GM12878 (cell line): ENCODE measurements around the gene FAM174A. TPM values are rescaled to one million over a fixed set of nuclear protein-coding genes. Genes with fewer than 3 reads are reported as not detected.

Source experiments
- ATAC-seq: fragments of 200-7000 bp; cut with Tn5 transposase; 3 replicates; pipeline ENCODE4 v1.9.1; 2020; ENCODE audit warnings: mild to moderate bottlenecking, moderate library complexity
- BruUV-seq: library from RNA; stranded (reverse); fragments of 400-500 nt; replicated peaks from 2 replicates; lab custom pipeline; 2021; lab: Mats Ljungman, UMichigan
- CTCF ChIA-PET: fragments of 300-600 bp; sonication (Branson Sonifier 250); formaldehyde crosslinking; extraction: SDS; loops from one replicate; lab custom pipeline; 2021; ENCODE audit warnings: inconsistent platforms; lab: Yijun Ruan, JAX
- POLR2A ChIA-PET: fragments of 350-600 bp; formaldehyde crosslinking; extraction: SDS; loops from one replicate; lab custom pipeline; 2021; ENCODE audit warnings: inconsistent platforms; lab: Charles Lee
- RAD21 ChIA-PET: fragments of 300-600 bp; sonication (Branson Sonifier 250); formaldehyde crosslinking; loops from one replicate; lab custom pipeline; 2023; ENCODE audit warnings: antibody characterized with exemption; ENCODE audit not compliant: unreplicated experiment; lab: Charles Lee
- SMC1A ChIA-PET: fragments of 300-600 bp; sonication (Branson Sonifier 250); formaldehyde crosslinking; loops from one replicate; lab custom pipeline; 2023; ENCODE audit not compliant: unreplicated experiment, uncharacterized antibody; lab: Charles Lee
- DNase-seq: peaks from one replicate; pipeline ENCODE4 v3.0.0-alpha.2; 2011; ENCODE audit warnings: low read depth, low spot score
- FAIRE-seq: peaks from 3 replicates; lab custom pipeline; 2011; peaks lifted over from hg19 to GRCh38; lab: Jason Lieb, UNC
- H2AFZ ChIP-seq: 2 replicates; pipeline ENCODE4 v1.6.0; 2011; ENCODE audit warnings: low read depth, low read length, control low read depth; ENCODE audit not compliant: control insufficient read depth
- H3K27ac ChIP-seq: 2 replicates; pipeline ENCODE4 v1.5.1; 2011; ENCODE audit warnings: control low read depth; ENCODE audit not compliant: control insufficient read depth, insufficient read depth
- H3K27me3 ChIP-seq, 2 experiments: replicated peaks in 1 of 2; 2 replicates each; pipeline versions ENCODE4 v1.6.0 to v1.6.1; 2011; ENCODE audit warnings: low read length in 1 of 2; ENCODE audit not compliant: control insufficient read depth in 2 of 2, insufficient read depth in 2 of 2
- H3K36me3 ChIP-seq, 2 experiments: 2 replicates each; pipeline ENCODE4 v1.5.1; 2011; ENCODE audit warnings: low read length in 1 of 2; ENCODE audit not compliant: control insufficient read depth in 2 of 2, insufficient read depth in 2 of 2
- H3K4me1 ChIP-seq: 2 replicates; pipeline ENCODE4 v1.6.1; 2011; ENCODE audit warnings: mild to moderate bottlenecking, low read length, moderate library complexity, mixed read lengths; ENCODE audit not compliant: control insufficient read depth, insufficient read depth
- H3K4me2 ChIP-seq: 2 replicates; pipeline ENCODE4 v1.6.0; 2011; ENCODE audit warnings: control low read depth; ENCODE audit not compliant: control insufficient read depth, insufficient read depth
- H3K4me3 ChIP-seq: fragments of 200-600 bp; sonication (generic); 2 replicates; pipeline ENCODE4 v1.5.1; 2016
- H3K79me2 ChIP-seq: 2 replicates; pipeline ENCODE4 v1.6.0; 2011; ENCODE audit warnings: low read length; ENCODE audit not compliant: control insufficient read depth, insufficient read depth
- H3K9ac ChIP-seq: 2 replicates; pipeline ENCODE4 v1.8.0; 2011; ENCODE audit warnings: low read length, control low read depth, mixed read lengths; ENCODE audit not compliant: control insufficient read depth, insufficient read depth
- H3K9me3 ChIP-seq: replicated peaks from 3 replicates; pipeline ENCODE4 v1.5.1; 2011; ENCODE audit warnings: mild to moderate bottlenecking, low read length; ENCODE audit not compliant: control insufficient read depth, insufficient read depth
- H4K20me1 ChIP-seq: 2 replicates; pipeline ENCODE4 v1.6.0; 2011; ENCODE audit not compliant: control insufficient read depth, insufficient read depth
- CHD1 ChIP-seq: IDR thresholded peaks from 2 replicates; pipeline ENCODE4 v1.6.1; 2012; ENCODE audit warnings: low read depth, low read length, improper control_type of control experiment
- CREM ChIP-seq: IDR thresholded peaks from 2 replicates; pipeline ENCODE4 v1.6.1; 2014; ENCODE audit warnings: antibody characterized with exemption, low read depth
- CUX1 ChIP-seq: IDR thresholded peaks from 2 replicates; pipeline ENCODE4 v1.6.1; 2012; ENCODE audit warnings: improper control_type of control experiment, low read depth, low read length; ENCODE audit not compliant: insufficient replicate concordance
- MTA2 ChIP-seq: fragments of 450-650 bp; IDR thresholded peaks from 2 replicates; pipeline ENCODE4 v1.6.1; 2016; ENCODE audit warnings: low read depth, mild to moderate bottlenecking, moderate library complexity
- MTA3 ChIP-seq: IDR thresholded peaks from 2 replicates; pipeline ENCODE4 v1.6.1; 2012; ENCODE audit warnings: low read length, inconsistent platforms, borderline replicate concordance
- SMC3 ChIP-seq: IDR thresholded peaks from 2 replicates; pipeline ENCODE4 v1.6.1; 2011; ENCODE audit warnings: low read length, improper control_type of control experiment, borderline replicate concordance
- SRF ChIP-seq, 2 experiments: IDR thresholded peaks; 2 replicates each; pipeline ENCODE4 v1.6.1; 2011; ENCODE audit warnings: low read depth in 2 of 2, low read length in 2 of 2, mild to moderate bottlenecking in 1 of 2, moderate library complexity in 1 of 2
- WGBS: methylation state at CpG from one replicate; pipeline ENCODE4 v1.1.6; 2016; ENCODE audit warnings: low lambda C conversion rate; ENCODE audit not compliant: insufficient replicate concordance, insufficient coverage; ENCODE audit errors: missing lambda C conversion rate; 5-methylcytosine and 5-hydroxymethylcytosine counted together
- in situ Hi-C: fragments of 300-500 bp; cut with MboI; formaldehyde crosslinking; loops from 9 replicates; pipeline ENCODE4 v1.14.3; 2018; ENCODE audit warnings: mixed read lengths
- intact Hi-C: fragments of 100-400 bp; cut with micrococcal nuclease; formaldehyde crosslinking; loops from one replicate; pipeline ENCODE4 v1.14.2; 2022; ENCODE audit not compliant: unreplicated experiment
- polyA plus RNA-seq, 11 experiments: library from polyadenylated mRNA; depleted of rRNA in 4 of 11; unstranded in 6 of 11; stranded (reverse) in 5 of 11; fragments of >200 nt; fragmentation: Nextera tagmentation in 4 of 11; fragmentation: Illumina TruSeq in 1 of 11; extraction: Ambion mirVana in 4 of 11; extraction: Trizol in 1 of 11; gene quantifications; 1 replicate in 1 of 11; 2 replicates in 10 of 11; pipeline versions ENCODE4 v1.2.1 to v1.2.3, GENCODE V29; 2011 to 2016; ENCODE audit warnings: inconsistent platforms in 2 of 11, missing spikeins in 2 of 11, low read depth in 1 of 11
- total RNA-seq, 4 experiments: library from RNA; depleted of rRNA in 3 of 4; stranded (reverse); fragments of >200 nt in 3 of 4; fragmentation: Illumina TruSeq in 1 of 4; extraction: Trizol in 1 of 4; gene quantifications; 2 replicates each; pipeline versions ENCODE4 v1.2.1 to v1.2.3, GENCODE V29; 2013 to 2021

FAM174A gene
- total and polyA plus RNA-seq, 10 of the 15 experiments (the other 5 are each of a cell fraction or from before 2014, with no cell fraction given): 1.4 to 12.1 (median 6.0) TPM

GRCh38 chr5:100542086-100542485, 6.9 kb downstream of the FAM174A start:
- H3K79me2 ChIP-seq: peaks cover 3% of the 10 kb centered on the region
- DNase-seq: no peak
- no peak for ATAC-seq
- no peaks in the 10 kb centered on the region for H3K4me1 ChIP-seq
- no peak overlapping the region for H3K4me3 ChIP-seq
- no peak overlapping the region for H3K4me2 ChIP-seq
- BruUV-seq: no TSS peak
- H3K36me3 ChIP-seq: no peaks in the 10 kb centered on the region
- in situ Hi-C loops: no loop called here
- H2AFZ ChIP-seq: no peak overlapping the region
- CTCF ChIA-PET: no interaction called here
- TF ChIP-seq CHD1: no peak
- TF ChIP-seq SMC3: no peak
- TF ChIP-seq MTA3: no peak
- TF ChIP-seq CREM: no peak
- TF ChIP-seq, all 136 proteins: peak for 0
- POLR2A ChIA-PET: no interaction called here
- no peaks in the 10 kb centered on the region for H3K27me3 ChIP-seq
- 94% methylated on average over 1 of the region's 1 CpG for WGBS
- no peak overlapping the region for H3K9ac ChIP-seq
- intact Hi-C loops: no loop called here
- no peak overlapping the region for H3K27ac ChIP-seq
- no peaks in the 10 kb centered on the region for H3K9me3 ChIP-seq
- SMC1A ChIA-PET: interaction anchor here (1.1 to 2.2 kb wide), 2 partner anchors 11 to 232 kb away, joined by 3 to 5 read pairs; no protein-coding TSS in a partner anchor
- no peak for FAIRE-seq
- RAD21 ChIA-PET: no interaction called here
- H4K20me1 ChIP-seq: no peaks in the 10 kb centered on the region

GRCh38 chr5:100546001-100546400, 10.8 kb downstream of the FAM174A start:
- 96% methylated on average over 1 of the region's 1 CpG for WGBS
- Histone ChIP-seq H3K4me2 (no peak overlapping the region), H4K20me1 (no peaks in the 10 kb centered on the region), H3K9me3 (no peaks in the 10 kb centered on the region), H3K4me1 (peaks cover 6% of the 10 kb centered on the region), H3K4me3 (no peak overlapping the region), H3K79me2 (no peaks in the 10 kb centered on the region; the same call in 1 of the 2 replicates), H3K9ac (no peak overlapping the region), H3K27me3 (no peaks in the 10 kb centered on the region), H2AFZ (no peak overlapping the region), H3K27ac (no peak overlapping the region), H3K36me3 (no peaks in the 10 kb centered on the region)
- intact Hi-C loops: no loop called here
- SMC1A ChIA-PET: interaction anchor here (0.6 to 0.8 kb wide), 3 partner anchors 44 to 369 kb away, joined by 3 read pairs; no protein-coding TSS in a partner anchor
- BruUV-seq: no TSS peak
- POLR2A ChIA-PET: no interaction called here
- DNase-seq (no peak), ATAC-seq (no peak), FAIRE-seq (no peak)
- CTCF ChIA-PET: no interaction called here
- RAD21 ChIA-PET: no interaction called here
- TF ChIP-seq CUX1 (no peak), SRF (IDR thresholded peaks at IDR 0.05; ENCODE audit: low read depth in 2 of 2, low read length in 2 of 2) (no peak), MTA2 (no peak)
- in situ Hi-C loops: no loop called here
